ENCODE data around the gene PKP1.

The PKP1 gene

GRCh38 chr1:201320168-201320788 lies 37.0 kb downstream of the PKP1 start:
- no peaks in the 10 kb centered on the region for H3K9me3 ChIP-seq (ENCODE audit: control insufficient read depth, insufficient read depth, low read depth, low read length)
- no peak overlapping the region for H3K27ac ChIP-seq (ENCODE audit: low read depth, low read length)
- no peak overlapping the region for H3K4me3 ChIP-seq (ENCODE audit: low read depth, low read length)
- no peaks in the 10 kb centered on the region for H3K36me3 ChIP-seq (ENCODE audit: control insufficient read depth, insufficient read depth, low read length)
- H3K4me1 ChIP-seq (ENCODE audit: control insufficient read depth, insufficient read depth, low read length) = no peaks in the 10 kb centered on the region
- H3K27me3 ChIP-seq (ENCODE audit: control insufficient read depth, insufficient read depth, low read length) = peaks cover 3% of the 10 kb centered on the region; the same call in 1 of the 2 replicates
- no peak overlapping the region for H3K9ac ChIP-seq (ENCODE audit: low read length)

GRCh38 chr1:201321826-201322390 lies 38.6 kb downstream of the PKP1 start:
- no peaks in the 10 kb centered on the region; the same call in 1 of the 2 replicates for H3K27me3 ChIP-seq (ENCODE audit: control insufficient read depth, insufficient read depth, low read length)
- H3K9me3 ChIP-seq (ENCODE audit: control insufficient read depth, insufficient read depth, low read depth, low read length) = no peaks in the 10 kb centered on the region
- no peak overlapping the region for H3K9ac ChIP-seq (ENCODE audit: low read length)
- no peak overlapping the region for H3K4me3 ChIP-seq (ENCODE audit: low read depth, low read length)
- no peaks in the 10 kb centered on the region for H3K4me1 ChIP-seq (ENCODE audit: control insufficient read depth, insufficient read depth, low read length)
- H3K36me3 ChIP-seq (ENCODE audit: control insufficient read depth, insufficient read depth, low read length) = no peaks in the 10 kb centered on the region
- no peak overlapping the region for H3K27ac ChIP-seq (ENCODE audit: low read depth, low read length)

- H3K36me3 ChIP-seq (ENCODE audit: control insufficient read depth, insufficient read depth, low read length) = no peaks in the 10 kb centered on the region
- H3K9ac ChIP-seq (ENCODE audit: low read length) = no peak overlapping the region
- peaks cover 4% of the 10 kb centered on the region; the same call in 1 of the 2 replicates for H3K27me3 ChIP-seq (ENCODE audit: control insufficient read depth, insufficient read depth, low read length)
- no peak overlapping the region for H3K27ac ChIP-seq (ENCODE audit: low read depth, low read length)
- H3K9me3 ChIP-seq (ENCODE audit: control insufficient read depth, insufficient read depth, low read depth, low read length) = no peaks in the 10 kb centered on the region
- H3K4me1 ChIP-seq (ENCODE audit: control insufficient read depth, insufficient read depth, low read length) = no peaks in the 10 kb centered on the region
- no peak overlapping the region for H3K4me3 ChIP-seq (ENCODE audit: low read depth, low read length)
Measured at GRCh38 chr1:201322653-201323510, 39.6 kb downstream of the PKP1 start.

- no peak overlapping the region for H3K27ac ChIP-seq (ENCODE audit: low read depth, low read length)
- H3K4me1 ChIP-seq (ENCODE audit: control insufficient read depth, insufficient read depth, low read length) = no peaks in the 10 kb centered on the region
- no peak overlapping the region for H3K4me3 ChIP-seq (ENCODE audit: low read depth, low read length)
- H3K27me3 ChIP-seq (ENCODE audit: control insufficient read depth, insufficient read depth, low read length) = peaks cover 4% of the 10 kb centered on the region; the same call in 1 of the 2 replicates
- no peak overlapping the region for H3K9ac ChIP-seq (ENCODE audit: low read length)
- no peaks in the 10 kb centered on the region for H3K9me3 ChIP-seq (ENCODE audit: control insufficient read depth, insufficient read depth, low read depth, low read length)
- no peaks in the 10 kb centered on the region for H3K36me3 ChIP-seq (ENCODE audit: control insufficient read depth, insufficient read depth, low read length)
Measured at GRCh38 chr1:201324306-201324705, 41.0 kb downstream of the PKP1 start.

- Histone ChIP-seq H3K27me3 (ENCODE audit: control insufficient read depth, insufficient read depth, low read length) (peaks cover 4% of the 10 kb centered on the region; the same call in 1 of the 2 replicates), H3K9me3 (ENCODE audit: control insufficient read depth, insufficient read depth, low read depth, low read length) (no peaks in the 10 kb centered on the region), H3K36me3 (ENCODE audit: control insufficient read depth, insufficient read depth, low read length) (no peaks in the 10 kb centered on the region), H3K9ac (ENCODE audit: low read length) (no peak overlapping the region), H3K4me1 (ENCODE audit: control insufficient read depth, insufficient read depth, low read length) (no peaks in the 10 kb centered on the region), H3K4me3 (ENCODE audit: low read depth, low read length) (no peak overlapping the region), H3K27ac (ENCODE audit: low read depth, low read length) (no peak overlapping the region)
Measured at GRCh38 chr1:201324821-201325677, 41.7 kb downstream of the PKP1 start.

- Histone ChIP-seq H3K36me3 (ENCODE audit: control insufficient read depth, insufficient read depth, low read length) (no peaks in the 10 kb centered on the region), H3K9ac (ENCODE audit: low read length) (no peak overlapping the region), H3K4me1 (ENCODE audit: control insufficient read depth, insufficient read depth, low read length) (no peaks in the 10 kb centered on the region), H3K27ac (ENCODE audit: low read depth, low read length) (no peak overlapping the region), H3K9me3 (ENCODE audit: control insufficient read depth, insufficient read depth, low read depth, low read length) (no peaks in the 10 kb centered on the region), H3K4me3 (ENCODE audit: low read depth, low read length) (no peak overlapping the region), H3K27me3 (ENCODE audit: control insufficient read depth, insufficient read depth, low read length) (peaks cover 4% of the 10 kb centered on the region; the same call in 1 of the 2 replicates)
Measured at GRCh38 chr1:201325678-201326060, 42.4 kb downstream of the PKP1 start.

- no peak overlapping the region for H3K27ac ChIP-seq (ENCODE audit: low read depth, low read length)
- no peaks in the 10 kb centered on the region for H3K4me1 ChIP-seq (ENCODE audit: control insufficient read depth, insufficient read depth, low read length)
- no peak overlapping the region for H3K9ac ChIP-seq (ENCODE audit: low read length)
- no peak overlapping the region for H3K4me3 ChIP-seq (ENCODE audit: low read depth, low read length)
- no peaks in the 10 kb centered on the region for H3K36me3 ChIP-seq (ENCODE audit: control insufficient read depth, insufficient read depth, low read length)
- H3K27me3 ChIP-seq (ENCODE audit: control insufficient read depth, insufficient read depth, low read length) = peaks cover 4% of the 10 kb centered on the region; the same call in 1 of the 2 replicates
- H3K9me3 ChIP-seq (ENCODE audit: control insufficient read depth, insufficient read depth, low read depth, low read length) = no peaks in the 10 kb centered on the region
Measured at GRCh38 chr1:201326710-201327109, 43.4 kb downstream of the PKP1 start.

- no peak overlapping the region for H3K27ac ChIP-seq (ENCODE audit: low read depth, low read length)
- no peaks in the 10 kb centered on the region for H3K4me1 ChIP-seq (ENCODE audit: control insufficient read depth, insufficient read depth, low read length)
- H3K4me3 ChIP-seq (ENCODE audit: low read depth, low read length) = no peak overlapping the region
- peaks cover 4% of the 10 kb centered on the region; the same call in 1 of the 2 replicates for H3K27me3 ChIP-seq (ENCODE audit: control insufficient read depth, insufficient read depth, low read length)
- H3K36me3 ChIP-seq (ENCODE audit: control insufficient read depth, insufficient read depth, low read length) = no peaks in the 10 kb centered on the region
- no peak overlapping the region for H3K9ac ChIP-seq (ENCODE audit: low read length)
- H3K9me3 ChIP-seq (ENCODE audit: control insufficient read depth, insufficient read depth, low read depth, low read length) = no peaks in the 10 kb centered on the region
Measured at GRCh38 chr1:201327687-201328240, 44.5 kb downstream of the PKP1 start.

GRCh38 chr1:201328576-201328975 lies 45.3 kb downstream of the PKP1 start:
- H3K36me3 ChIP-seq (ENCODE audit: control insufficient read depth, insufficient read depth, low read length) = no peaks in the 10 kb centered on the region
- H3K9me3 ChIP-seq (ENCODE audit: control insufficient read depth, insufficient read depth, low read depth, low read length) = no peaks in the 10 kb centered on the region
- peaks cover 4% of the 10 kb centered on the region; the same call in 1 of the 2 replicates for H3K27me3 ChIP-seq (ENCODE audit: control insufficient read depth, insufficient read depth, low read length)
- H3K4me3 ChIP-seq (ENCODE audit: low read depth, low read length) = no peak overlapping the region
- no peaks in the 10 kb centered on the region for H3K4me1 ChIP-seq (ENCODE audit: control insufficient read depth, insufficient read depth, low read length)
- H3K27ac ChIP-seq (ENCODE audit: low read depth, low read length) = no peak overlapping the region
- H3K9ac ChIP-seq (ENCODE audit: low read length) = no peak overlapping the region

GRCh38 chr1:201329286-201329685 lies 46.0 kb downstream of the PKP1 start:
- H3K9ac ChIP-seq (ENCODE audit: low read length) = no peak overlapping the region
- no peak overlapping the region for H3K4me3 ChIP-seq (ENCODE audit: low read depth, low read length)
- peaks cover 4% of the 10 kb centered on the region; the same call in 1 of the 2 replicates for H3K27me3 ChIP-seq (ENCODE audit: control insufficient read depth, insufficient read depth, low read length)
- no peaks in the 10 kb centered on the region for H3K9me3 ChIP-seq (ENCODE audit: control insufficient read depth, insufficient read depth, low read depth, low read length)
- H3K4me1 ChIP-seq (ENCODE audit: control insufficient read depth, insufficient read depth, low read length) = no peaks in the 10 kb centered on the region
- no peaks in the 10 kb centered on the region for H3K36me3 ChIP-seq (ENCODE audit: control insufficient read depth, insufficient read depth, low read length)
- H3K27ac ChIP-seq (ENCODE audit: low read depth, low read length) = no peak overlapping the region
